Activated T-cell treated with anti-CD3 and anti-CD28 coated beads, Interleukin-2, amount 50 U/mL, for 72 hours (primary cell): ENCODE measurements around the gene DGKB. TPM values are rescaled to one million over a fixed set of nuclear protein-coding genes. Genes with fewer than 3 reads are reported as not detected.

ENCODE experiments used
- ATAC-seq, 2 donors: fragments of 150-1000 bp; cut with Tn5 transposase; replicated peaks in 1 of 2; 2 replicates each; pipeline ENCODE4 v1.10.0; 2021; ENCODE audit warnings: moderate library complexity in 2 of 2, mild to moderate bottlenecking in 1 of 2
- DNase-seq, 2 donors: peaks; one replicate each; pipeline ENCODE4 v3.0.0; 2021 to 2022; ENCODE audit warnings: mixed read lengths in 1 of 2
- H3K27ac Mint-ChIP-seq: one replicate; pipeline ENCODE4 v1.8.0; 2022; ENCODE audit warnings: mild to moderate bottlenecking, moderate library complexity, mixed read lengths
- H3K27me3 Mint-ChIP-seq: one replicate; pipeline ENCODE4 v1.8.0; 2022; ENCODE audit warnings: low read depth, mixed read lengths
- H3K36me3 Mint-ChIP-seq, 2 donors: one replicate each; pipeline ENCODE4 v1.8.0; 2022; ENCODE audit warnings: mixed read lengths in 2 of 2, mild to moderate bottlenecking in 1 of 2; ENCODE audit not compliant: insufficient read depth in 2 of 2
- H3K4me1 Mint-ChIP-seq: one replicate; pipeline ENCODE4 v1.8.0; 2022; ENCODE audit warnings: low read depth, mixed read lengths
- H3K4me3 Mint-ChIP-seq, 2 donors: one replicate each; pipeline ENCODE4 v1.8.0; 2022; ENCODE audit warnings: mild to moderate bottlenecking in 2 of 2, mixed read lengths in 2 of 2, moderate library complexity in 2 of 2
- H3K9me3 Mint-ChIP-seq, 2 donors: one replicate each; pipeline ENCODE4 v1.8.0; 2022; ENCODE audit warnings: mixed read lengths in 2 of 2
- total RNA-seq, 2 donors: library from RNA; stranded (reverse); gene quantifications; one replicate each; pipeline ENCODE4 v1.2.3, GENCODE V29; 2022

DGKB gene
- total RNA-seq, 2 donors from 2014 or later, result not detected

DNA sequence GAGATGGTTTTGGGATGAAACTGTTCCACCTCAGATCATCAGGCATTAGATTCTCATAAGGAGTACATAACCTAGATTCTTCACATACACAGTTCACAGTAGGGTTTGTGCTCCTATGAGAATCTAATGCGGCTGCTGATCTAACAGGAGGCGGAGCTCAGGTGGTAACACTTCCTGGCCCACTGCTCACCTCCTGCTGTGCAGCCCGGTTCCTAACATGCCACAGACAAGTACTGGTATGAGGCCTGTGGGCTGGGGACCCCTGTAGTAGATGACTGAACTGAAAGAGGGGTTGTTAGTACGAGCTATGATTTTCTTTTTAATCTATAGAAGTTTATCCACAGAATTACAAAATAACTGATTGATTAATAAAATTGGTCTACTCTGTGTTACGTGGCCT lies 48.1 kb downstream of the DGKB start:
- no peak overlapping the region for H3K4me3 Mint-ChIP-seq
- no peak for ATAC-seq

DNA sequence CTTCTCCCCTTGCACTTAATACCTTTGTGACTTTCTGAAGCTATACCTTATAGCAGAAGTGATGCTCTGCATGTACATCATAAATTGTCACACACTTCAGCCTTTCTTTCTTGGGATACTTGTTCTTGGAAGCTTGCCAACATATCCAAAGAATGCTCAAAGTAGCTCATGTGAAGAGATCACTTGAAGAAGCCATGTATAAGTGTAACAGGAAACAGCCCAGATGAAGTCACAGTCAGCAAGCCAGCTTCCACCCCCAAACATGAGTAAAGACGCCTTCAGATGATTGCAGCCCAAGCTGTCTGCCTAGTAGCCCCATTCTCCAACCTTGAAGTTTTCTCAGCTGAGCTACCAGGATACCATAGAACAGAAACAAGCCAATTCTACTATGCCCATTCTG lies 50.9 kb downstream of the DGKB start:
- Mint-ChIP-seq H3K4me3 (no peak overlapping the region), H3K36me3 (no peaks in the 10 kb centered on the region)

More for the DNA sequence above, 48.1 kb downstream of the DGKB start:
- peaks cover 0 to 2% of the 10 kb centered on the region in 2 donors for H3K9me3 Mint-ChIP-seq
- no peak for DNase-seq
- no peaks in the 10 kb centered on the region for H3K27me3 Mint-ChIP-seq
- no peaks in the 10 kb centered on the region for H3K36me3 Mint-ChIP-seq
- H3K27ac Mint-ChIP-seq, result no peak overlapping the region
- no peaks in the 10 kb centered on the region for H3K4me1 Mint-ChIP-seq

DNA sequence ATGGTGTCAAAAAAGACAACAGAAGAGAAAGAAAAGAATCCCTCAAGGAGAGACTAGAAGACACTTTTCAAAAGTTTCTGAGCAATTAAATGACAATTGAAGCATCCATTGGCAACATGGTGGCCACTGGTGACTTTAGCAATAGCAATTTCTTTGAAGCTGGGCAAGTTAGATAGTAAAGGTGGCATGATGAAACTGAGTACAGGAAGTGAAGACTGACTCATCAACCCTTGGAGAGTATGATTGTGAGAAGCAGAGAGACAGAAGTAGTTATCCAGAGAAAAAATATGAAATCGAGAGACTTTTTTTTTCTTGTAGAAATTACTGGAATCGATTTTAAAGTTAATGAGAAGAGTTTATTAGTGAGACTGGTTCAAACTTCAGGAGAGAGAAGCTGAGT lies 52.5 kb downstream of the DGKB start:
- H3K36me3 Mint-ChIP-seq, result no peaks in the 10 kb centered on the region
- no peaks in the 10 kb centered on the region for H3K27me3 Mint-ChIP-seq
- ATAC-seq (peak in 1 of 2 donors; percentile 38), DNase-seq (no peak)
- H3K9me3 Mint-ChIP-seq, result peaks cover 0 to 12% of the 10 kb centered on the region in 2 donors
- no peak overlapping the region for H3K4me3 Mint-ChIP-seq
- H3K27ac Mint-ChIP-seq, result peak overlapping the region; percentile 27
- no peaks in the 10 kb centered on the region for H3K4me1 Mint-ChIP-seq

More for the DNA sequence above, 50.9 kb downstream of the DGKB start:
- ATAC-seq (no peak), DNase-seq (no peak)
- H3K27me3 Mint-ChIP-seq, result no peaks in the 10 kb centered on the region
- peaks cover 0 to 10% of the 10 kb centered on the region in 2 donors for H3K9me3 Mint-ChIP-seq
- no peak overlapping the region for H3K27ac Mint-ChIP-seq
- no peaks in the 10 kb centered on the region for H3K4me1 Mint-ChIP-seq

DNA sequence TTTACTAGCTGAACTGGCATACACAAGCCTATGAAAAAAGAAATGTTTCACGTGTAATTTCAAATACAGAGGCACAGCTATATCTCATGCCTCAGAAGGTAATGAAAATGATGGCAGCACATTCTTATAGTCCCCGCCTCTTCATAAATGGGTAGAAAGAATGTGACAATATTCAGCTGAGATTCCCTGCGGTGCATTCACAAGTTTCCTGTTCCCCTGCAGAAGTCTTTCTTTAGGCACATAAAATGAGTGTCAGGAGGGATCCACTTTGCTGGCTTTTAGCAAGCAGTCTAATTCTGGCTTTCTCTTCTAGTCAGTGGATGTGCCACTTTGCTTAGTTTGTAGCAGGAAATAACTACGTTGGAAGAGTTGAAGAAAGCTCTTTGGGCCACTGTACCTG lies 56.1 kb downstream of the DGKB start:
- DNase-seq (no peak), ATAC-seq (no peak)
- Mint-ChIP-seq H3K4me1 (no peaks in the 10 kb centered on the region), H3K4me3 (no peak overlapping the region), H3K27me3 (no peaks in the 10 kb centered on the region), H3K36me3 (no peaks in the 10 kb centered on the region), H3K9me3 (peaks cover 0 to 12% of the 10 kb centered on the region in 2 donors), H3K27ac (no peak overlapping the region)

DNA sequence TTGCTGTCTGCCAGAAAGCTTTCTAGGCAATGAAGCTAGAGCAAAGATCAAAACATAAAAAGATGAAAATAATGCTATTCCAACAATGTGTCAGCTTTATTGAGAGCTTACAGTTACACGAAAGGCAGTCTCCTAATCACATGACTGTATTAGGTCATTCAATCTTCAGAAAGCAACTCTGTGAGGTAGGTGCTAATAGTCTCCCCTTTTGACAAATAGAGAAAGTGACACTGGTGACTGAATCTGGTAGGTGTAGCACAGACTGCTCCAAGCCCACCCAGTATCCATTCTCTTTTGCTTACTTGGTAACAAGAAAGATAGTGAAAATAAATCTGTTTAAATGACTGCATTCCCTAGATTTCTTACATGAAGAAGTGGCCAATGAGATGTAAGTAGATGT lies 58.8 kb downstream of the DGKB start:
- no peak for ATAC-seq
- H3K27me3 Mint-ChIP-seq, result no peaks in the 10 kb centered on the region
- DNase-seq, result no peak
- H3K4me1 Mint-ChIP-seq, result no peaks in the 10 kb centered on the region
- H3K27ac Mint-ChIP-seq, result no peak overlapping the region
- no peak overlapping the region for H3K4me3 Mint-ChIP-seq
- peaks cover 6 to 10% of the 10 kb centered on the region in 2 donors for H3K9me3 Mint-ChIP-seq
- no peaks in the 10 kb centered on the region for H3K36me3 Mint-ChIP-seq

DNA sequence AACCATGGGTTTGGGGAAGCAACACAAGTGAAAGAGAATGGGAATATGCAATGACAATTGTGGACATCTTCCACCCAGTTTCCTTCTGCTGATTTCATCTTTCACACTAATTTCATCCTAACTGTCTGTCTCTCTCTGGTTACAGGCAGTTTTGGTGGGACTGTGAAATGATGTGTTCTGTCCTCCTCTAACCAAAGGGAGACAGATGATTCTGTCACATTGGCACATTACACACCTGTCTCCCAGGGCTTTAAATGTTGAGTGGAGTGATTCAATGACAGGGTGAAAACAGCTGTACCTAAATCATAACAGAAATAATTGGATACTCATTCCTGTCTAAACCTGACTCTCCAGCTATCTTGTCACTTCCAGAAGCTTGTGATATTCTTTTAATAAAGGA lies 60.0 kb downstream of the DGKB start:
- H3K4me1 Mint-ChIP-seq, result no peaks in the 10 kb centered on the region
- peaks cover 6 to 8% of the 10 kb centered on the region in 2 donors for H3K9me3 Mint-ChIP-seq
- DNase-seq, result no peak
- no peak overlapping the region for H3K27ac Mint-ChIP-seq
- H3K27me3 Mint-ChIP-seq, result no peaks in the 10 kb centered on the region
- H3K36me3 Mint-ChIP-seq, result no peaks in the 10 kb centered on the region
- ATAC-seq, result no peak
- H3K4me3 Mint-ChIP-seq, result no peak overlapping the region

DNA sequence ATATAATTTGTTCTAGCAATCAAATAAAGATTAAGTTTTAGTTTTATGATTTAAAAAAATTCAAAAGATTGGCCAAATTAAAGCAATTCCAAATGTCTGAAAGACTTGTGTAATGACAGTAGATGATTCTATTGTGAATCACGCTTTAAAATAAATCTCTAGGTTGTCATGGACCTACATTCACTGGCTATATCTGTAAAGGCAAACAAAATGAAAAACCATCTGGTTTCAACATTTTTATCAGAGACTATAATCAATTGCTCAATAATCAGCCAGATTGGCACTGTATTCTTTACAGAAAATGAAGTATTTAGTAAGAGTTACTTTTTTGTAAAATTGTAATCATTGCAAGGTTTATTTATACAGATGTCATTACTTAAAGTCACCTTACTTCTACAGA lies 60.7 kb downstream of the DGKB start:
- no peak for ATAC-seq

DNA sequence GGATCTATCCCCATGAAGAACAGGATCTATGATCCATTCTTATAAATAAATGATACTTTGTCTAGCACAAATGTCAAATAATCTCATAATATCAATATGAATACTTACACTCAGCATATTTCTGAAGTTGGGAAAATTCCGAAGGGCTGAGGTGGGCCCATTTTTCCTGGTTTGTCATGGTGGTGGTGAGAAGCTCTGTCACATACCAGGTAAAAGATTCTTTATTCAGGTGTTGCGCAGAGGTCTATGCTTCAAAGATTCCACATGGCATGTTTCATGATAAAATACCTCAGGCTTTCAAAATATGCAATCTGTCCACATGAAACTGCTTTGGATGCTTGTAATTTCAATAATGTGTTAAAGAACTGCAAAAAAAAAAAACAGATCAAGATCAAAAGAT lies 61.5 kb downstream of the DGKB start:
- no peaks in the 10 kb centered on the region for H3K4me1 Mint-ChIP-seq
- no peak overlapping the region for H3K4me3 Mint-ChIP-seq
- peaks cover 1 to 6% of the 10 kb centered on the region in 2 donors for H3K9me3 Mint-ChIP-seq
- no peaks in the 10 kb centered on the region for H3K27me3 Mint-ChIP-seq
- no peaks in the 10 kb centered on the region for H3K36me3 Mint-ChIP-seq
- no peak overlapping the region for H3K27ac Mint-ChIP-seq
- no peak for DNase-seq
- ATAC-seq, result no peak

More for the DNA sequence above, 60.7 kb downstream of the DGKB start:
- DNase-seq, result no peak
- H3K27me3 Mint-ChIP-seq, result no peaks in the 10 kb centered on the region
- H3K4me1 Mint-ChIP-seq, result no peaks in the 10 kb centered on the region
- H3K36me3 Mint-ChIP-seq, result no peaks in the 10 kb centered on the region
- no peak overlapping the region for H3K27ac Mint-ChIP-seq
- H3K9me3 Mint-ChIP-seq, result peaks cover 5 to 6% of the 10 kb centered on the region in 2 donors
- H3K4me3 Mint-ChIP-seq, result no peak overlapping the region

DNA sequence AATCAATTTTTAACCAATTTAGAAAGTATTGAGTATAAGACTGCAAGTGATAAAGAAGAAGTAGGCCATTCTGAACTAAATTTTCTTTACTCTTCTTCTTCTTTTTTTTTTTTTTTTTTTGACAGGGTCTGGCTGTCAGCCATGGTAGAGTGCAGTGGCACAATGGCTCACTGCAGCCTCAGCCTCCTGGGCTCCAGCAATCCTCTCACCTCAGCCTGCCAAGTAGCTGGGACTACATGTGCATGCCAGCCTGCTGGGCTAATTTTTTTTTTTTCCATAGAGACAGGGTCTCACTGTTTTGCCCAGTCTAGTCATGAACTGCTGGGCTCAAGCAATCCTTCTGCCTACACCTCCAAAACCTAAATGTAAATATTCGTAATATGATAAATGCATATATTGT lies 63.2 kb downstream of the DGKB start:
- peaks cover 1 to 6% of the 10 kb centered on the region in 2 donors for H3K9me3 Mint-ChIP-seq
- ATAC-seq, result no peak
- H3K27ac Mint-ChIP-seq, result no peak overlapping the region

DNA sequence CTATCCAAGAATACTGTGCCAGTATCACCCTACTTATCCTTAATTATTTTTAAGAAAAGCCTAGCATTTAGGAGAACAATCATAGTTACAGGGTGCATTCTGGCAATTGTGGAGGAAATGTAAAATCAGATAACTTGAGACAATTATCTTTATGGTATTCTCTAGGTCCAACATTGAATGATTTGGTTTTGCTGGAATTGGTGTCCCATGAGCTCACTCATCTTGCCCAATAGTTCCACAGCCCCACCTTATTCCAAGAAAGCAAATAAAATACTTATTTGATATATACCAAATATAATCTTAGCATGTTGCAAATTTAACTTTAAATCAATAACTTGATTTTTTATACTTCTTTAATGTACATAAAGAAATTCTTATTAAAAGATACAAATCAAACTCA lies 65.3 kb downstream of the DGKB start:
- Mint-ChIP-seq H3K9me3 (peaks cover 3 to 10% of the 10 kb centered on the region in 2 donors), H3K4me3 (no peak overlapping the region), H3K4me1 (no peaks in the 10 kb centered on the region), H3K36me3 (no peaks in the 10 kb centered on the region), H3K27ac (no peak overlapping the region), H3K27me3 (no peaks in the 10 kb centered on the region)
- ATAC-seq (no peak), DNase-seq (no peak)

More for the DNA sequence above, 63.2 kb downstream of the DGKB start:
- Mint-ChIP-seq H3K4me1 (no peaks in the 10 kb centered on the region), H3K27me3 (no peaks in the 10 kb centered on the region), H3K4me3 (no peak overlapping the region), H3K36me3 (no peaks in the 10 kb centered on the region)
- no peak for DNase-seq

DNA sequence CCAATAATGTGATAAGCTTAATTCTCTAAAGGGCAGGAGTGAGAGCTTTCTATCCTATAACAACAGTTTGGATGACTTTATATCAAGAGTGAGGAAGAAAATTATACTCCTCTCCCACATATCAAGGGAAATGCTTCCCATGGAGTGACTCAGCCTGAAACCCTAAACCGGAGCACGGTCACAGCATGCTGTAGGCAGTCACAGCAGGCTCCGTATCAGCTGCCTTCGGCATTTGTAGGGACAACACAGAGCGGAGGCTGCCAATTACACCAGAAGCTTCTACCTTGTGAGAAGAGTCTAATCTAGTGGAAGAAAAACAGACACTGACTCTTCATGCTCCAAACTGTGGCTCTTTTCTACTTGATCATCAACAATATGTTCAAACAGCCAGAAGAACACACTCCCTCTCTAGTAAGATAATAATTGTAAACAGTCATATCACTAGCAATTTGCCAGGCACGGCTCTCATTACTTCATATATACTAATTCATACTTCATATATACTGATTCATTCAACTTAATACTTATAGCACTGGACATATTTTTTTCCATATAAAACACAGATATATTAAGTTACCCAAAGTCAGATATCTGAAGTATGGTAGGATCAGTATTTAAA lies 65.9 kb downstream of the DGKB start:
- no peak for DNase-seq
- no peak for ATAC-seq
- no peaks in the 10 kb centered on the region for H3K36me3 Mint-ChIP-seq
- H3K4me1 Mint-ChIP-seq, result no peaks in the 10 kb centered on the region
- no peak overlapping the region for H3K27ac Mint-ChIP-seq
- peaks cover 3 to 10% of the 10 kb centered on the region in 2 donors for H3K9me3 Mint-ChIP-seq
- no peak overlapping the region for H3K4me3 Mint-ChIP-seq
- no peaks in the 10 kb centered on the region for H3K27me3 Mint-ChIP-seq

DNA sequence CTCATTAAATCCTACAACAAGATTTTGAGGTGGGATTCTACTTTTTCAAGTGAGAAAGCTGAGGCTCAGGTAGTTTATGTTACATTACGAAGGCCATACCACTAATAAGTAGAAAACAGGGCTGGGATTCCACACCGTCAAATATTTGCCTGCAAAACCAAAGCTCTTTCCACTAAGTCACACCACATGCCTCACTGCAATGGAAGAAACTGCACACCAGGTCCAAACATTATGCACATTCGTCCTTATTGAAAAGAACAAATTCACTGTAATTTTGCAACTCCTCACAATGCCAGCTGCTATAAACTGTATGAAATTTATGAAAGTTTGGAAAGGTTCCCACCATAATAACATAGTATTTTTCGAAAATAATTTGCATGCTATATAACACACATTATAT lies 66.5 kb downstream of the DGKB start:
- no peak overlapping the region for H3K27ac Mint-ChIP-seq
- no peaks in the 10 kb centered on the region for H3K4me1 Mint-ChIP-seq
- H3K4me3 Mint-ChIP-seq, result no peak overlapping the region
- ATAC-seq, result no peak
- H3K36me3 Mint-ChIP-seq, result no peaks in the 10 kb centered on the region
- peaks cover 3 to 10% of the 10 kb centered on the region in 2 donors for H3K9me3 Mint-ChIP-seq
- H3K27me3 Mint-ChIP-seq, result no peaks in the 10 kb centered on the region
- no peak for DNase-seq

DNA sequence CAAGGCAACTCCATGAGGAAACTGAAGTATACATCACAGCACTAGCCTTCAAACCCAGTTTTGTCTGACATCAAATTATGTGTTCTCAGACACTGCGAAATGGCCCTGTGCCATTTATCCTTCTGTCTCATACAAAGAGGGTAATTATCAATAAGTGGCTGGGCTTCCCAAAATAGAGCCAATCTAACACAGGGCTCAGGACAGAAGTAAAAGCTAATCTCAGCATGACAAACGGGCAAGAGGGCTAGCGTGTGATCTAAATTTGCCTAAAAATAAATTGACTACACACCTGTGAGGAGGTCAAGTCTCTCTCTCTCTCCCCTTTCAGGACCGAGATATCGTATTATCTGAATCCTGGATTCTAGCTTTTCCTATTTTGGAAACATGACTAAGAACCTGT lies 67.2 kb downstream of the DGKB start:
- H3K27me3 Mint-ChIP-seq, result no peaks in the 10 kb centered on the region
- peaks cover 3 to 8% of the 10 kb centered on the region in 2 donors for H3K9me3 Mint-ChIP-seq
- no peaks in the 10 kb centered on the region for H3K36me3 Mint-ChIP-seq
- H3K27ac Mint-ChIP-seq, result peak overlapping the region; percentile 82
- H3K4me3 Mint-ChIP-seq, result no peak overlapping the region
- DNase-seq, result no peak
- ATAC-seq, result no peak
- no peaks in the 10 kb centered on the region for H3K4me1 Mint-ChIP-seq

DNA sequence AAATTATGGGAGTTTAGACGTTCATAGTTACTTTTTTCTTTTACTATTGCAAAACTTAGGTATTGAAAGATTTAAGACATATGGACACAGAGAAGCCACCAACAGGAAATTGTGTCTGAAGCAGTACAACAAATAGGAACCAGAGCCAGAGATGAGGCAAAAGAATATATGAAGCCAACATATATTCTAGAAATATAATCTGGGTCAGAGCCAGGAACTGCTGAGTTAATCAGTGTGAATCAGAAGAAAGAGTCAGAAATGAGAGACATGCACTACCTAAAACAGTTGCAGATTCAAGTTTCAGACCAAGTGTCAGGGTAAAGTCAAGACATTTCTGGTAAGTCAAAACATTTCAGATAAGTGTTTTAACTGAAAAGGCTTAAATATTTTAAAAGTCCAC lies 67.7 kb downstream of the DGKB start:
- no peak for DNase-seq
- peak in 1 of 2 donors; percentile 69 for ATAC-seq
- Mint-ChIP-seq H3K27me3 (no peaks in the 10 kb centered on the region), H3K4me3 (peak overlapping the region in 1 of 2 donors; percentile 22), H3K9me3 (peaks cover 3 to 4% of the 10 kb centered on the region in 2 donors), H3K27ac (peak overlapping the region; percentile 82), H3K4me1 (no peaks in the 10 kb centered on the region), H3K36me3 (no peaks in the 10 kb centered on the region)
